K562 (cell line): ENCODE data around the gene STAT6.

Experiments
- BRF2 ChIP-seq: IDR thresholded peaks from 3 replicates; pipeline ENCODE4 v1.6.1; 2011; ENCODE audit warnings: borderline replicate concordance, mild to moderate bottlenecking; ENCODE audit not compliant: insufficient read length, insufficient read depth
- CTCF ChIP-seq, 3 experiments: IDR thresholded peaks in 2 of 3; conservative IDR thresholded peaks in 1 of 3; 2 replicates each; pipeline ENCODE4 v1.5.1; 2011 to 2012; ENCODE audit warnings: low read length in 3 of 3, mild to moderate bottlenecking in 3 of 3, control low read depth in 2 of 3, improper control_type of control experiment in 1 of 3, inconsistent platforms in 1 of 3, low read depth in 1 of 3, mixed read lengths in 1 of 3, moderate library complexity in 1 of 3; ENCODE audit not compliant: insufficient read depth in 2 of 3
- JUNB ChIP-seq: fragments of 450-650 bp; formaldehyde crosslinking; conservative IDR thresholded peaks from 2 replicates; pipeline ENCODE4 v1.4.0; 2020; ENCODE audit warnings: mild to moderate bottlenecking
- POLR2G ChIP-seq: fragments of 200-400 bp; formaldehyde crosslinking; IDR thresholded peaks from 2 replicates; pipeline ENCODE4 v1.6.1; 2017; ENCODE audit warnings: low read depth, mild to moderate bottlenecking, antibody characterized with exemption, low read length, moderate library complexity
- ZNF384 ChIP-seq: IDR thresholded peaks from 2 replicates; pipeline ENCODE4 v1.6.1; 2012; ENCODE audit warnings: low read depth, low read length, improper control_type of control experiment

GRCh38 chr12:57109207-57110103, 1.7 kb downstream of the STAT6 start:
- TF ChIP-seq BRF2 = no peak
- TF ChIP-seq JUNB = no peak
- TF ChIP-seq CTCF (IDR thresholded peaks at IDR 0.05 in 2 of 3, conservative IDR thresholded peaks at IDR 0.05 in 1 of 3; ENCODE audit: insufficient read depth in 2 of 3, low read depth in 1 of 3, low read length in 3 of 3) = no peak
- TF ChIP-seq ZNF384 = no peak
- no peak for TF ChIP-seq POLR2G
